Duodenal mucosa (tissue), 2 donors: ENCODE measurements around the gene GPR146.

Source experiments
- H3K27ac ChIP-seq: one replicate; pipeline ENCODE4 v1.7.0; 2013; ENCODE audit warnings: low read depth, low read length
- H3K27me3 ChIP-seq, 2 donors: one replicate each; pipeline ENCODE4 v1.7.0; 2013; ENCODE audit warnings: low read length in 2 of 2, control low read depth in 1 of 2; ENCODE audit not compliant: insufficient read depth in 2 of 2, control insufficient read depth in 1 of 2
- H3K36me3 ChIP-seq, 2 donors: one replicate each; pipeline ENCODE4 v1.7.0; 2013; ENCODE audit warnings: low read length in 2 of 2, control low read depth in 1 of 2; ENCODE audit not compliant: insufficient read depth in 2 of 2, control insufficient read depth in 1 of 2
- H3K4me1 ChIP-seq, 2 donors: one replicate each; pipeline ENCODE4 v1.7.0; 2013; ENCODE audit warnings: low read length in 2 of 2, control low read depth in 1 of 2; ENCODE audit not compliant: insufficient read depth in 2 of 2, control insufficient read depth in 1 of 2
- H3K4me3 ChIP-seq, 2 donors: one replicate each; pipeline ENCODE4 v1.7.0; 2013; ENCODE audit warnings: low read length in 2 of 2, low read depth in 1 of 2
- H3K9ac ChIP-seq, 2 donors: one replicate each; pipeline ENCODE4 v1.7.0; 2013; ENCODE audit warnings: low read length in 2 of 2, low read depth in 1 of 2
- H3K9me3 ChIP-seq, 2 donors: one replicate each; pipeline ENCODE4 v1.7.0; 2013; ENCODE audit warnings: low read length in 2 of 2, control low read depth in 1 of 2; ENCODE audit not compliant: control insufficient read depth in 1 of 2

The GPR146 gene

GRCh38 chr7:1087465-1087814, 43.1 kb downstream of the GPR146 start:
- H3K9ac ChIP-seq = peak overlapping the region in 1 of 2 donors; percentile 57
- peaks cover 0 to 5% of the 10 kb centered on the region in 2 donors for H3K36me3 ChIP-seq
- peak overlapping the region; percentile 67 to 70 for H3K4me3 ChIP-seq
- no peak overlapping the region for H3K27ac ChIP-seq
- peaks cover 13 to 22% of the 10 kb centered on the region in 2 donors for H3K4me1 ChIP-seq
- H3K27me3 ChIP-seq = no peaks in the 10 kb centered on the region
- no peaks in the 10 kb centered on the region for H3K9me3 ChIP-seq

DNA sequence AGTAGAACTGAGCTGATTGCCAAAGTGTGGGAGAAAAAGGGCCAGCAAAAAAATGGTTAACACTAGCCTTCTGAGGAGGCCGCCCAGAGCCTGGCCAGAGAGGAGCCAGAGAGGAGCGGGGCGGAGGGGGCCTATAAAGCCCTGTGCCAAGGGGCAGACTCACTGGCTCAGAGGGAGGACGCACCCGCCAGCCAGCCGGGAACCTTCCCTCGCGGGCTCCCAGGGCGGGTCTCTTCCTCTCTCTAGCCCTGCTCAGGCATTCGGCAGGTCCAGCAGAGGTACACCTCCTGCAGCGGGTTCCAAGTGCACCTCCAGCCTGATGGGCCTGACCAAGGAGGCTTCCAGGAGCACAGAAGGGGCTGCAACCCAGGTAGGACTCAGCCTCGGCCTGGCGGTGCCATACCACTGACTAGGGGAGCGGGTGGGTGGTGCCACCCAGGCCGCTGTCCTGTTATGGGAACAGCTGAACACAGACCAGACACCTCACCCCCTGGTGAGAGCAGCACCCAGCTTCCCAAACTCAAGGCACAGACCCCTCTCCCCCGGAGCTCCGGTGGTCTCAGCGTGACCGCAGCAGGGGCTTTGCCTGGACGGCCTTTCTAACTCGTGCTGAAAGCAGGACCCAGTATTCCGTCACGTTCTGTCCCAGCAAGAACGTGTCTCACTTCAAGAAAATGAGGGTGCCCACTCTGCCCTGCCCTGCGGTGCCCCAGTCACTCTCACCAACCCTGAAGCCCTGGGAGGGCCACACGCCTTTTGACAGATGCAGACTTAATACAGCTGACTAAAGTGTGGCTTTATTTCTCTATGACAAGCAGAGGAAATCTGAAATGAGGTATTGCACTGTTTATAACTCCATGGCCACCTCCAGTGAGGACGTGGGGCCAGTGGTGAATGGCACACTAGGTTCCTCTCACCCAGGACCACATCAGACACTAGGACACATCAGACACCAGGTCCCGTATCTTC, 43.9 kb downstream of the GPR146 start, which contains the start of gene GPER1:
TSS of gene GPER1 (plus strand) at position 162 of the 969 bp plus-strand sequence. CDS start 3,616 bp downstream, outside the sequence.
- no peaks in the 10 kb centered on the region for H3K9me3 ChIP-seq
- H3K4me3 ChIP-seq = peak within 1 kb of the TSS; percentile 67 to 70
- no peaks in the 10 kb centered on the region for H3K27me3 ChIP-seq
- H3K36me3 ChIP-seq = peaks cover 0 to 5% of the 10 kb centered on the region in 2 donors
- peaks cover 13 to 22% of the 10 kb centered on the region in 2 donors for H3K4me1 ChIP-seq
- H3K9ac ChIP-seq = peak within 1 kb of the TSS in 1 of 2 donors; percentile 57
- no peak within 1 kb of the TSS for H3K27ac ChIP-seq

DNA sequence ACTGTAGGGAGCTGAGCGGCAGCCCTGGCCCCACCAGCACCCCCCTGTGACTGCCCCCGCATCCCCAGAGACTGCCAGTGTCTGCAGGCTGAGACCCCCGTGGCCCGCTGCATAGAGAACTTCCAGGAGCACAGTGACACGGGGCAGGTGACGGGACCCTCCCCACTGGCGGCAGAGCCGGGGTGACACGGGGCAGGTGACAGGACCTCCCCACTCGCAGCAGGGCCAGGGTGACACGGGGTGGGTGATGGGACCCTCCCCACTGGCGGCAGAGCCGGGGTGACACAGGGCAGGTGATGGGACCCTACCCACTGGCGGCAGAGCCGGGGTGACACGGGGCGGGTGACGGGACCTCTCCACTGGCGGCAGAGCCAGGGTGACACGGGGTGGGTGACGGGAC, 45.9 kb downstream of the GPR146 start:
- Histone ChIP-seq H3K4me1 (peaks cover 13 to 17% of the 10 kb centered on the region in 2 donors), H3K9ac (no peak overlapping the region), H3K36me3 (peaks cover 0 to 5% of the 10 kb centered on the region in 2 donors), H3K4me3 (no peak overlapping the region), H3K9me3 (no peaks in the 10 kb centered on the region), H3K27me3 (no peaks in the 10 kb centered on the region), H3K27ac (no peak overlapping the region)

DNA sequence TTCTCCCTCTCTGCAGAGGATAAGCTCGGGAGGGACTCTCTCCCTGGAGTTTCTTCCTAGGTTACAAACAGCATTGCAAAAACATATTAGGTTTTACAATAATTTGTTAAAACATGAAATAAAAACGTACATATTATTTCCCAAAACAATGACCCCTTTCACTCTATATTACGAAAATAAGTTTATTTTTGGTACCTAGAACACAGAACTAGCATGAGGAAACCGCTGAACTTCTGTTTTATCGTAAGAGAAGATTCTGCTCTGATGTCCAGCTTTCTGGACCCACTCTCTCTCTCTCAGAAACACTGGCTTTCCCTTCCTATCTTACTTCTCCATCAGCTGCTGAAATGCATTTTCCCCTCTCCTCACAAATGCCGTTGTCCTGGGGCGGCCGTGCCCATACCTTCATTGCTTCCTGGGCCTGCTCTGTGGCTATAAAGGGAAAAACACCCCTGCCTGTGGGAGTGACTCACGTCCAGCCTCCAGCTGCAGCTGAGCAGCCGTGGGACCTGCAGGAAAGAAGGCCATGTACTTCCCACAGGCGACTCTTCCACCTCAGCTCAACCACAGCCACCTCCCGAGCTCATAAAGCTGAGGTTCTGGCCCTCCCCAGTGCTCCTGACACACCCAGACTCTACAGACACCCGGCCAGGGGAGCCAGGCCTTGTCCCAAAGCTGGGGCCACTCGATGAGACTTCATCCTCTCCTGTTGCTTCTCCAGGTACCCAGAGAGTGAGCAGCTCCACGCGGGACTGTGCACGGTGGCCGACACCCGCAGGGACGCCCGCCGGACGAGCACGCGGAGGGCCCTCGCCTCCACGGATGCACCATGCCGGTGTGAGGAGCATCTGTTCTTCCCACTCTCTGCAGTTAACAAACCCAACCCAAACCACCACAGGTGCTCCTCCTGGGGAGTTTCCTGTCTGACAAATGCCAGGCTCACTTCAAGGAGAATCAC, 46.6 kb downstream of the GPR146 start:
- Histone ChIP-seq H3K4me3 (no peak overlapping the region), H3K27me3 (no peaks in the 10 kb centered on the region), H3K36me3 (peaks cover 0 to 5% of the 10 kb centered on the region in 2 donors), H3K27ac (no peak overlapping the region), H3K9ac (no peak overlapping the region), H3K9me3 (no peaks in the 10 kb centered on the region), H3K4me1 (peaks cover 13 to 17% of the 10 kb centered on the region in 2 donors)

DNA sequence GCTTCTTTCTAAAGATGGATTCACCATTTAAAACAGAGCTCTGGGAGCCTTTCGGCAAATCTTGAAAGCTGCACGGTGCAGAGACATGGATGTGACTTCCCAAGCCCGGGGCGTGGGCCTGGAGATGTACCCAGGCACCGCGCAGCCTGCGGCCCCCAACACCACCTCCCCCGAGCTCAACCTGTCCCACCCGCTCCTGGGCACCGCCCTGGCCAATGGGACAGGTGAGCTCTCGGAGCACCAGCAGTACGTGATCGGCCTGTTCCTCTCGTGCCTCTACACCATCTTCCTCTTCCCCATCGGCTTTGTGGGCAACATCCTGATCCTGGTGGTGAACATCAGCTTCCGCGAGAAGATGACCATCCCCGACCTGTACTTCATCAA, 47.3 kb downstream of the GPR146 start:
- Histone ChIP-seq H3K9ac (no peak overlapping the region), H3K9me3 (no peaks in the 10 kb centered on the region), H3K4me3 (no peak overlapping the region), H3K4me1 (peaks cover 9 to 15% of the 10 kb centered on the region in 2 donors), H3K27ac (no peak overlapping the region), H3K36me3 (peaks cover 0 to 5% of the 10 kb centered on the region in 2 donors), H3K27me3 (no peaks in the 10 kb centered on the region)

DNA sequence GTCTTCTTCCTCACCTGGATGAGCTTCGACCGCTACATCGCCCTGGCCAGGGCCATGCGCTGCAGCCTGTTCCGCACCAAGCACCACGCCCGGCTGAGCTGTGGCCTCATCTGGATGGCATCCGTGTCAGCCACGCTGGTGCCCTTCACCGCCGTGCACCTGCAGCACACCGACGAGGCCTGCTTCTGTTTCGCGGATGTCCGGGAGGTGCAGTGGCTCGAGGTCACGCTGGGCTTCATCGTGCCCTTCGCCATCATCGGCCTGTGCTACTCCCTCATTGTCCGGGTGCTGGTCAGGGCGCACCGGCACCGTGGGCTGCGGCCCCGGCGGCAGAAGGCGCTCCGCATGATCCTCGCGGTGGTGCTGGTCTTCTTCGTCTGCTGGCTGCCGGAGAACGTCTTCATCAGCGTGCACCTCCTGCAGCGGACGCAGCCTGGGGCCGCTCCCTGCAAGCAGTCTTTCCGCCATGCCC, 47.9 kb downstream of the GPR146 start:
- no peak overlapping the region for H3K9ac ChIP-seq
- H3K4me1 ChIP-seq = peaks cover 7 to 10% of the 10 kb centered on the region in 2 donors
- no peak overlapping the region for H3K4me3 ChIP-seq
- no peak overlapping the region for H3K27ac ChIP-seq
- H3K27me3 ChIP-seq = no peaks in the 10 kb centered on the region
- peaks cover 0 to 5% of the 10 kb centered on the region in 2 donors for H3K36me3 ChIP-seq
- H3K9me3 ChIP-seq = no peaks in the 10 kb centered on the region

GRCh38 chr7:1092806-1093501, 48.6 kb downstream of the GPR146 start:
- H3K27ac ChIP-seq = no peak overlapping the region
- H3K4me3 ChIP-seq = no peak overlapping the region
- H3K36me3 ChIP-seq = peaks cover 0 to 5% of the 10 kb centered on the region in 2 donors

DNA sequence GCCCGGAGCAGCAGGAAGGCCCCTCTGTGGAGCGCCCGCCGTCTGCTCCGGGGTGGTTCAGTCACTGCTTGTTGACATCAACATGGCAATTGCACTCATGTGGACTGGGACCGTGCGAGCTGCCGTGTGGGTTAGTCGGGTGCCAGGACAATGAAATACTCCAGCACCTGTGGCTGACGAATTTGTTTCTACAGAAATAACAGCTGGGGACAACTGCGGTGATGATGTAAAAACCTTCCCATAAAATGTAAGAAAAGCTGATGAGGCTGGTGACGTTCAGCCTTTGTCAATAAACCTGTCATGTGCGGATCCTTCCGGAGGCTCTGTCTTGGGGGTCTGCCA, 49.1 kb downstream of the GPR146 start:
- no peaks in the 10 kb centered on the region for H3K27me3 ChIP-seq
- no peaks in the 10 kb centered on the region for H3K4me1 ChIP-seq
- peaks cover 0 to 5% of the 10 kb centered on the region in 2 donors for H3K36me3 ChIP-seq
- H3K27ac ChIP-seq = no peak overlapping the region
- no peaks in the 10 kb centered on the region for H3K9me3 ChIP-seq
- H3K9ac ChIP-seq = no peak overlapping the region
- no peak overlapping the region for H3K4me3 ChIP-seq

More at GRCh38 chr7:1092806-1093501, 48.6 kb downstream of the GPR146 start:
- no peaks in the 10 kb centered on the region for H3K9me3 ChIP-seq
- H3K27me3 ChIP-seq = no peaks in the 10 kb centered on the region
- H3K9ac ChIP-seq = no peak overlapping the region
- H3K4me1 ChIP-seq = peaks cover 0 to 2% of the 10 kb centered on the region in 2 donors

DNA sequence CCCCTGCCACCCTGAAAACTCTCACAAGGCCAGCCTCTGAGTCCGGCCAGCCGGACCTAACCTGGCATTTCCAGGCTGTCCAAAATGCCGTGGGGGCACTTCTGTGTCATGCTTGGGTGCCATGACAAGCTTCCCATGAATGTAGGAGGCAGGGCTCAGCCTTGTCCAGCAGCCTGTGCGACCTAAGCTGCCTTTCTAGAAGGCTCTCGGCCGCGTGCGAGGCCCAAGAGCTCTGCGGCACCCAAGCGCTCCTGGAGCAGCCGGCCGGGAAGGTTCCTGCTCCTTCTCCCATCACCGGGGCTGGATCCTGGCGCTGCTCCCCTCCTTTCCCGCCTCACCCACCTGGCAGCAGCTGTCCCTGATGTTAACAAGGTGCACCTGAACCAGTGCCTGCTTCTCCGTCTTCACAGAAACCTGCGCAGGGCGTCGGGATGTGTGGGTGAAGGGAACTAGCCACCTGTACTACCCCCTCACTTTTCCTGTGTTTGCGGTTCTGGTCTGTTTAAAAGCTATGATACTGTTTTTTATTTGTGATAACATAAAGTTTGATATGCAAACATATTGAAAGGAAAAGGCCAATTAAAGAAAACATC, 49.7 kb downstream of the GPR146 start:
- Histone ChIP-seq H3K9ac (no peak overlapping the region), H3K9me3 (no peaks in the 10 kb centered on the region), H3K4me1 (no peaks in the 10 kb centered on the region), H3K36me3 (peaks cover 0 to 5% of the 10 kb centered on the region in 2 donors), H3K27ac (no peak overlapping the region), H3K27me3 (no peaks in the 10 kb centered on the region), H3K4me3 (no peak overlapping the region)
